GM21367 (cell line): ENCODE results near the gene MICAL2.

Experiments used
- ATAC-seq: cut with Tn5 transposase; IDR thresholded peaks from one replicate; pipeline ENCODE4 v1.9.1; 2021; ENCODE audit not compliant: unreplicated experiment

Gene MICAL2

DNA sequence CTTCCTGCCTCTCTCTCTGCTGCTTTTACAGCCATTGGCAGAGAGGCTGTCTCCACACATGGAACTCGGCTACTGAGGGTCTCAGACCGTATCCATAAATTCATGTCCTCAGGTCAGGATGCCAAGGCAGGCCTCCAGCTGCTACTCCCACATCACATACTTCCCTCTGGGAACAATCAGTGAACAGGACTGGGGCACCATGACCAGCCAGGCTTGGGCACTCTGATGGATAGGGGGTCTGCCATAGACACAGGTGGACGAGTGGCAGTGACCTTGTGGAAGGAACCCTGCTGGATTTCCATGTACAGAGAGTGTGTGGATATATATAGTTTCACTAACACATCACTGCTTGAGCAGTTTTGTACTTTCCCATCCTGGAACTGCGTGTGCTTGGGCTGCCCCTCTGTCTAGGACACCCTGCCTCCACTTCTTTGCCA is 169.3 kb downstream of the MICAL2 start:
- no peak for ATAC-seq

DNA sequence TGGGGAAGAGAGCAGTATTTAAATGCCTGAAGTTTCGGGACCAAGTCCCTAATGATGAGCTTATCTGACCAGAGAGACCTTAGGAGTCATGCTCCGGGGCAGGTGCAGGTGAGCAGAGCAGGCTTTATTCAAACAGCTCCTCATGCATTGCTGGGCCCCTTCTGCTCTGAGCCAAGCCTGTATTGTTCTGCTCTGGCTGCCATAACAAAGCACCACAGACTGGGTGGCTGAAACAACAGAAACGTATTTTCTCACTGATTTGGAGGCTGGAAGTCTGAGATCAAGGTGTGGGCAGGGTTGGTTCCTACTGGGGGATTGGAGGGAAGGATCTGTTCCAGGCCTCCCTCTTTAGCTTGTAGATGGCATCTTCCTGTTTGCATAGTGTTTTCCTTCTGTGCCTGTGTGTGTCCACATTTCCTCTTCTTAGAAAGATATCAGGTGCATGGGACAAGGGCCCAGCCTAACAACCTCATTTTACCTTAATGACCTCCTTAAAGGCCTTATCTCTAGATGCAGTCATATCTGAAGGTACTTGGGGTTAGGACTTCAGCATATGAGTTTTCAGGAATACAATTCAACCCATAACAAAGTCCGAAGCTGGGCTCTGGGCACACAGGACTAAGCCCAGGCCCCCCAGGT is 169.9 kb downstream of the MICAL2 start:
- ATAC-seq = no peak

DNA sequence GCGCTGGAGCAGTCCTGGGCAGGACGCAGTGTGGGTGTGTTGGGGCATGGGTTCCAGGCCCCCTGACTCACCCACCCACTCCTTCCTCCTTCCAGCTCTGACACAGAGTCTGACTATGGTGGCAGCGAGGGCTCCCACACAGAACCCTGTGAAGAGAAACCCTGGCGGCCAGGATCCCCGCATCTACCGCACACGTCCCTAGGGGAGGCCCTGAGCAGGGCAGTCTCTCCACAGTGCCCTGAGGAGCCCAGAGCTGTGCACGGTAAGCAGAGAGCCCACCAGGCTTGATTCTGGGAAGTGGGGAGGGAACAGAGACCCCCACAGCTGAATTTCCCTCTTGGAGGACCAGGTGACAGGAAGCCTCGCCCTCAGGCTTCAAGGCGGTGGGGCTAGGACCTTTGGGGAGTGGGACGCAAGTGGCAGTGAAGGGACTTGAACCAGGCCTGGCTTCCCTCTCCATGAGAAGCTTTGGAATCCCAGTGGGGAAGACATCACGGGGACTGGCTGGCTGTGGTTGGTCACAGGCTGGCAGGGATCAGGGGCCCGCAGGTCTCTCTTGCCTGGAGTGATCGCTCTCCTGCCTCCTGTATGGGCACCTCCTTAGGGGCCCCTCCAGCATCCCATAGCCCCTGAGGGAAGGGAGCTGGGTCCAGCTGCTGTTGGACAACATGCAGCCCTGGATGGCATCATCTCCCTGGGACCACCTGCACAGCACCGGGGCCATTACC is 170.6 kb downstream of the MICAL2 start:
- ATAC-seq = no peak

DNA sequence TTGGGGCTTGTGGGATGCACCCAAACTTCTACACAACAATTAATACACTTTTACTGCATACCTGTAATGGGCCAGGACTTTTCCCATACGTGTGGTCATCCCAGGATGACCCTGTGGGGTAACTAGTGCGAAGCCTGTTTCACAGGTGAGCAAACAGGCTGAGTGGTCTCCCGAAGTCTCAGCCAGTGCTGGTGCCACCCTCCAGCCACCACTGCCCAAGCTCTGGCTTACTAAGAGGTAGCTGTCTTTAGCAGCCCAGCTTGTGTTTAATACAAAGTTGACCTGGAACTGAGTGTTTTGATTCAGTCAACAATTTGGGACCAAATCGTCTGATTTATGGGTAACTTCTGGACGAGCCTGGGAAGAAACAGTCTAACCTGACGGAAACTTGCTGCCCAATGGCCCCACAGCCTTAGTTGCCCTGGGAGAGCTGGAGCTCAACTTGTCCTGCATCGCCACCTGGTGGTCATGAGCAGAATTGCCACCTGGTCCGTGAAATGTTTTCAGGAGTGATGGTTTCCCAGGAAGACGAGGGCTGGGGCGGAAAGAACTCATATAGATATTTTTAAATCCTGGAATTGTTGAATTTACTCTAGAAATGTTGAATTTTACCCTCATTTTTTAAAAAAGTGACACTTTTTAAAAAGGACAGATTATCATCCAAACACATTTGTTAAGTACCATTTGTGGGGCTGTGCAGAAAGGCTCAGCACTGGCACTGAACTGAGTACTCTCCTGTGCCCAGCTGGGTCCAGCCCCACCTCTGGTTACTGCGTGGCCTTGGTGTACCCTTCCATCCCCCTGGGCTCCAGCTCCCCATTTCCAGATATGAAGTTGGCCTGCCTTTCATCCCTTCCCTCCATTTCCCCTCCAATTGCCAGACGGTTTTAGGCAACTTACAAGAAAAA is 171.4 kb downstream of the MICAL2 start:
- ATAC-seq = no peak

DNA sequence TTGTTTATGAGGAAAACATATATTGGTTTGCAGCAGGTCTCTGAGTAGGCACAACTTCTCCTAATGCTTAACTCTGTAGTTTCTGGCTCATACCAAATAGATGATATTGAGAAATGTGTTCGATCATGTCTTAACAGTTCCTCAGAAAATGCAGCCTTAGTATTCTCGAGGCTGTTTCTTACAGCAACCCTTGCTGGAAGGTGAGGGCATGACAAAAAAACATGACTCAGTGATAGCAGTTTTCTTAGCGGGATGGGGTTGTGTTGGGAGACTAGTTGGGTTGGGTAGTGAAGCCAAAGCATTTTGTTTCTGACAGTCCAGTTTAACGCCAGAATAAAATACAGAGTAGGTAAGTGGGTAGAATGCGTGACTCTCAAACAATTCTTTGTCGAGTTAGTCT is 172.3 kb downstream of the MICAL2 start:
- ATAC-seq = no peak

DNA sequence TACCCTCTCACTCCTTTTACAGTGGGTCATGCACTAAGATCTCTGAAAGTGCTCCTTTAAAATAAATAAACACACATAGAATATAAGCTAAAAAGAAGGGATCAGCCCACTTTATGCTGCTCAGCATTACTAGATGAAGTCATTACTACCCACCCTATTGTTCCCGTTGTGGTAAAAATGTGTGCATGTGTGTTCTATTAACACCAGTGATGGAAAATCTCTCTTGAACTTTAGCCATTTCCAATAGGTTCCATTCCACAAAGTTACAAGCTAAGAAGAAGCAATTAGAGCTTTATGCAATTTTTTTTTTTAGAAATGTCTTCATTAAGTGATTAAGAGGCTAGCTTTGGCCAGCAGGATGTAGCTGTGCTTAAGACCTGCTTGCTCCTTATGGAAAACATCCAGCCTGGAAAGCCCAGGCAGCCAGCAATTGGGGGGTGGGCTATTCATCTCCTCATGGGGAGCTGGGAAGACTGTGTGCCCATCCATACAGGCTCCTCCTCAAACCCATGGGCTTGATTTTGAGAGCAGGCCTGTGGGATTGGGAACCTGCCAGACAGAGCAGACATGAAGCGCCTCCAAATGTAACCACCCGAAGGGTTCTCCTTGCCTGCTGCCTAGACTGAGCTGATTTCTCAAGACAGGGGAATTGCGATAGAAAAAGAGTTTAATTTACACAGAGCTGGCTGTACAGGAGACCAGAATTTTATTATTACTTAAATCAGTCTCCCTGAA is 174.1 kb downstream of the MICAL2 start:
- ATAC-seq = no peak

DNA sequence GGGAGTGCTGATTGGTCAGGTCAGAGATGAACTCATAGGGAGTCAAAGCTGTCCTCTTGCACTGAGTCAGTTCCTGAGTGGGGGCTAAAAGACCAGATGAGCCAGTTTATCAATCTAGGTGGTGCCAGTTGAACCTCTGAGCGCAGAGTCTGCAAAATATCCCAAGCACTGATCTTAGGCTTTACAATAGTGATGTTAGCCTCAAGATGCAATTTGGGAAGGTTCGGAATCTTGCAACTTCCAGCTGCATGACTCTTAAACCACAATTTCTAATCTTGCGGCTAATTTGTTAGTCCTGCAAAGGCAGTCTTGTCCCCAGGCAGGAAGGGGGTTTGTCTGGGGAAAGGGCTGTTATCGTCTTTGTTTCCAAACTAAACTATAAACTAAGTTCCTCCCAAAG is 174.7 kb downstream of the MICAL2 start:
- ATAC-seq = no peak

DNA sequence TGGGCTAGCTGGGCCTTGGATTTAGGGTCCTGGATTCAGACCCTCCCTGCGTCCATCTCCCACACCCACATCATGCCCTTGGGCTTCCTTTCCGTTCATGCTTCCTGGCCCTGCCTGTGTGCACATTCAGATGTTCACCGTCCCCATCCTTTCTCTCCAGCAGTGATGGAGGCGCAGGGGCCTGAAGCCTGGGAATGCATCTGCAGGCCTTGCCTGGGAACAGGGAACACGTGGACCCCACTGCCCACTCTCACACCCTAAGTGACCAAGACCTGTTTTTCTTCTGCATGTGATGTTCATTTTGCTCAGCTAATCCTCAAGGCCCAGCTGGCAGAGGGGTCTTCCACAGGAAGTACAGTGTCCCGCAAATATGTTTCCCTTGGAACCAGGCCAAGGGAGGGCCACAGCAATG is 175.4 kb downstream of the MICAL2 start:
- ATAC-seq = no peak

DNA sequence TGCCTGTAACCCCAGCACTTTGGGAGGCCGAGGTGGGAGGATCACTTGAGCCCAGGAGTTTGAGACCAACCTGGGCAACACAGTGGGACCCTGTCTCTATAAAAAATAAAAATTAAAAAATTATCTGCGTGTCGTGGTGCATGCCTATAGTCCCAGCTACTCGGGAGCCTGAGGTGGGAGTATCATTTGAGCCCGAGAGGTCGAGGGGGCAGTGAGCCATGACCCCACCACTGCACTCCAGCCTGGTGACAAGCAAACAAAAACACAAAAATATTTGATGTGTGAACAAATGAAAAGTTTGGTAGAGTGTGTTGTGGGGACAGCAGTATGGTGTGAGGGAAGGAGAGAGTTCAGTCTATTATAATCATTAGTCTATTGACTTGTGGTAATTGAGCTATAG is 176.2 kb downstream of the MICAL2 start:
- ATAC-seq = no peak

DNA sequence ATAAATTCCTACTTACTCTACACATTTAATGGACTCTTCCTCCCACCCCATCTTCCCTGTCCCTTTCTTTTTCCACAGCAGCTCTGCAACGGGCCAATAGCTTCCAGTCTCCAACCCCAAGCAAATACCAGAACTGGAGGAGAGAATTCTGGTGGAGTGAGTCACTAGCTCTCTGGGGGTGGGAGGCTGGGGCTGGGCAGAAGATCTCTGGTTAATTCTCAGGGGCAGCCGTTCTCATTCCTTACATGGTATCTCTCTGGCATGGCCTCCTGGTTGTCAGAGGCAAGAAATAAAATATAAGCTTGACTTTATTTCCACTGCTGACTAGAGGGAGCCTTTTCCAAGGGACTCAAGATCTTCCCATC is 176.6 kb downstream of the MICAL2 start:
- no peak for ATAC-seq

DNA sequence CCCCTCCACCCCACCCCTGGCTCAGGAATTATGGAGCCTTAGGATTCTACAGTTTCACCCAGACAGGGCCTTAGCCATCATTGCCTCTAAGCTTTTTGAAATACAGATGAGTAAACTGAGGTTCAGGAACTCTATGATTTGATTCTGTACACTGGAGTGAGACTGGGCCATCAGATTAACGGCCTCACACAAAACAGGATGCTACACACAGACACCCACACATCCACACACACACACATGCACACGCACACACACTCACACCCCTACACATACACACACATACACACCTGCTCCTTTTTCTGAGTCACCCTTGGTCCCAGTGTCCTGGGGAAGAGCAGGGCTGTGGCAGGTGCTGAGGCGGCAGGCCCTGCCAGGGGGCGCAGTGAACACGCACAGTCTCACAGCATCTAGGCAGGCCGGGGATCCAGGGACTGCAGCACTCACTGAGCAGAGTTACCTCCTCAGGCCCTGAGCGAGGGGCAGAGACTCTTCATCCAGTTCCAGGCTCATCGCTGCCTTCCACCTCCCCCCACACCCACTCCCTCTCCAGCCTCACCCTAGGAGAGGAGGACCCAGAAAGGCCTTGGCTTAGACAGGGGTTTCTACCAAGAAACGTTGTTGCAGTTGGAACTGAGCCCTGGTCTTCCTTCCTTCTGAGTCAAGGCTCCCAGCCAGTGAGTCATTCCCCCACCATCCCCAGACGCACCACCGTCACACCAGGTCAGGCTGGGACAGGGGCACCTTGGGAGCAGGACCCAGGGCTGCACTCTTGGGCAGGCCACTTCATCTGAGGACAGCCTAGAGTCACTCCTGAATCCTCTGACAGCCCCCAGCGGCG is 177.2 kb downstream of the MICAL2 start:
- no peak for ATAC-seq

DNA sequence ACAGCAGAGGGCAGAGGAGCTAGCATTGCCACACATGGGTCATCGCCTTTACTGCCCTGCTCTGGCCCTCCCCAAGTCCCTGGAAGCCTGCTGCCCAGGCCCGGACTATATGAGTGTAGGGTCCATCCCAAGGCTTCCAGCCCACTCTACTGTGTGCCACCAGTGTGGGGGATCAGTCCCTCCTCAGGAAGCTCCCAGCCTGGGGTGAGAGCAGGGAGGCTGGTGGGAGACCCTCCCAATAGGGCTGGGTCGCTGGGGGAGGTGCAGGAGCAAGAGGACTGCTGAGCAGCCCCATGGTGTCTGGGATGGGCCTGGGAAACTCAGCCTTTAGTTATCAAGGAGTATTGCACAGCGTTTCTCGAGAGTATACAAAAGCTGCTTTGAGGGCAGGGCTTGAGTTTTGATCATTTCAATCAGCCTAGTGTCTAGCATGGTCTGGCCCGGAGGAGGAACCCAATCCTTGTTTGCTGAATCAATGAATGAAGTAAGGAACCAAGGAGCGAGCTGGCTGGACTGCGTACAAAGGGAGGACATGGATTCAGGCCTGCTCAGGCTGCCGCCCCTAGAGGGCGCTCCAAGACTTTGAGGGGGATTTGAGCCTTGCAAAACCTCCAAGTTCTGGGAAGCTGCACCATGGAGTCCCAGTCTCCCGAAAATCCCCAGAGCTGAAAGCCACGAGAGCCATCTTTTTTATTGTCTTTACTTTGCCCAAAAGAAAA is 178.0 kb downstream of the MICAL2 start:
- no peak for ATAC-seq

DNA sequence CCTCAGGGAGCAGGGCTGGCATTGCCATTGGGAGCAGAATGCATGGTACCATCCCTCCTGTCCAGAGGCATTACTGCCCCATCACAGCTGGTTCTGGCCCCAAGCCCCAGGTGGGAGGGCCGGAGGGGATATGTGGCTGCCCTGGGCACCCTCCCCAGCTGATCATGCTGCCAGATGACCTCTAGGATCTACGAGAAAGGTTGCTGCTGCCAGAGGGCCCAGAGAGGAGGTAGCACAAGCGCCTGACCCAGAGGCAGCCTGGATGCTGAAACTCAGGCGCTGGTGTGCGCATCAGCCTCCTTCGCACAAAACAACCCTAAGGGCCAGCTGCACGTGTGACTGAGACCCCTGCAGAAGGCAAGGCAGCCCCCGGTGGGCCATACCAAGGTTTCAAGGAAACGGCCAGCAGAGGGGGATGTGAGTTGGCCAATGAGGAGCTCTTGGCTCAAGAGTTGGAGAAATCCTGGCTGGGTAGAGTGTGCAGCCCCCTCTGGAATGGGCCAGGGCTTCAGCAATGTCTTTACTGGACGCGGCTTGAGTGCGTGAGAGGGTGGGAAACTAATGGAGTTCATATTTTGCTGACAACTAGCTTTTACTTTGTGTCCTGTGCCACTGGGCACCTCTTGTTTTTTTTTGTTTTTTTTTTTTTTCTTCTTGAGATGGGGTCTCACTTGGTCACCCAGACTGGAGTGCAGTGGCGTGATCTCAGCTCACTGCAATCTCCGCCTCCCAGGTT is 178.7 kb downstream of the MICAL2 start:
- ATAC-seq = no peak

DNA sequence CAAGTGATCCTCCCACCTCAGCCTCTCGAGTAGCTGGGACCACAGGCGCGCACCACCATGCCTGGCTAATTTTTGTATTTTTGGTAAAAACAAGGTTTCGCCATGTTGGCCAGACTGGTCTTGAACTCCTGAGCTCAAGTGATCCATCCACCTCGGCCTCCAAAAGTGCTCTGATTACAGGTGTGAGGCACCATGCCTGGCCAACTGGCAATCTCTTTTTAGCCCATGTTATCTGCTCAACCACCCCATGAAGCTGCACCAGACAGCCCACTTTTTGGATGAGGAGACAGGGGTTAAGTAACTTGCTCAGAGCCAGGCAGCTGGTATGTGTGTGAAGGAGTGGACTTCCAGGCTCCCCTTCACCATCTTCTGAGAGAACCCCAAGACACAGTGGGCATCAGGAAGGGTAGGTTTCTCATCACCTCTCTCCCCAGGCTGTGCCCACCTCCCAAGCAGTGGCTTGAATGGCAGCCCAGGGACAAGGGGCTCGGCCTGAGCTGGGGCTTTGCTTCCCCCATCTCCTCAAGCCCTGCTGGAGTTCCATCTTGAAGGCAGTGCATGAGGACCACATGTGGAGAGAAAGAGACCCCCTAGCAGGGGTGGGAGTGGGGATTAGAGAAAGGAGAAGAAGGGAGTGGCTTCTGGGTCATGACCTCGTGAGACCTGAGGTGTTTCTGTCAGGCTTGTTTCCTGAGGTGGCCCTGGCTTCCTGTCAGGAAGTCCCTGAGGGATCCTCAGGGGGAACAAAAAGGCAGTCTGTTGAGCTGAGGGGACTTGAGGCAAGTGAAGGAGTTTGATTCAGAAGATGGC is 179.5 kb downstream of the MICAL2 start:
- ATAC-seq = no peak

DNA sequence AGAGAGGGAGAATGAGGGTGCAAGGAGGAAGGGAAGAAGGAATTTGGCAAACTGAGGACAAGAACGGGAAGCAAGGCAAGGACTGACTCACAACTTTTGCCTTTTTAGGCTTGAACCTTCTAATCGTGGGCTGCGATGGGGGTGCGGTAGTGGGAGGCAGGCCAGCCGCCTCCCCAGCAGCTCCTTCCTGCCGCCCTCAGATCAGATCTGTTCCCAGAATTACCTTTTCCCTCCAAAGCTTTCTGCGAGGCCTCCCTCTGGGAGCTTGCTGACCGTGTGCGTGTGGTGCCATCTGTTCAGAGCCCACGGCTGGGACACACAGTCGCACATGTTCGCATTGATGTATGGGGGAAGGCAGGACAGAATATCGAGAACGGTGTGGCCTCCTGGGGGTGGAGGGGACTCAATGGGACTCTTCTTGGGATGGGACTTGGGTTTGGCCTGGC is 180.1 kb downstream of the MICAL2 start:
- ATAC-seq = no peak

DNA sequence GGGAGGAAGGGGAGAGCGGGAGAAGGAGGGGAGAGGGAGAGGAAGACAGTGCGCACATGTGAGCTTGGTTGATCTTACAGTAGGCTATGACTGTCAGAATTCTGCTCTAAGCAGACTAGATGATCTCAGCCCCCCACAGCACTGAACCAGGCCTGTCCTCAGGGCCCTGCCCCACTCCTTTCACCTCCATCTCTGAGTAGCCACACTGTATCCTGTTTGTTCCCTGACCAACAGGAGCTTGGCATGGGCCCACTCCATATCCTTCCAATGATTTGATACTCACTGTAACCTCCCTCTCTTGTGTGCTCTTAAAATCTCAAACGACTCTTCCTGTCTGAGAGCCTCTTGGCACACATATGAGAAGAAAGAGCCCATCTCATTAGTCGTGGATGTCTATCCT is 180.9 kb downstream of the MICAL2 start:
- ATAC-seq = no peak

DNA sequence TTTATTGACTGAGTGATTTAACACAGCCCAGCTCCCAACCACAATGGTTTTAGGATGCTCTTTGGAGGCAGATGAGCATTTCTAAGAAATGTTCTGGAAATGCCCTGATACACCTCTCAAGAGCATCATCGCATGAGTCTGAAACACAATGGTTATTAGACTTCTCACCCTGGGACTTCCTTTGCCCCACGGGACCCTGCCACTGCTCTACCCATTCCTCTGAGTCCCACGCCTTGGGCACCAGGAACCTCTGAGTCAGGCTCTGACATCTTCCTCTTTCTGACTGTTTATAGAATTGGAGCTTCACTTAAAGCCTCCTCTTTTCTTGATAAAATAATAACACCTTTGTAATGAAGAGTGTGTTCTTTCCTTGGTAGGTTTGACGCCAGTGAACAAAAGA is 181.4 kb downstream of the MICAL2 start:
- ATAC-seq = no peak

DNA sequence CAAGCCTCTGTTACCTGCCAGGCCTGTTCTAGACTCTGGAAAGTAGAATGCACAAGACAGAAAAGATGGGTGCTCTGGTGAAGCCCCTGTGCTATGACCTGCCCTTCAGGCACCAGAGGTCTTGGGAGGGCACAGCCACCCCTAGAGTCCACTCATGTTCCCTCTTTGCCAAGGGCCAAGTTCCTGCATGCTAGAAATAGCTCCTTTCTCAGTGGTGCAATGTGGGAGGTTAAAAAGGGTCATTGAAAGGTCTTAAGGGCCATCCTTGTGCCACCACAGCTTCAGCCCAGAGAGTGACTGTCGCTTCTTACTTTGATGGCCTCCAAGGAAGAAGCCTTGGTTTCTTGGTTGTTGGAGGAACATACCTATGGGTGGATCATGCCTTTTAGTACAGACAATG is 182.4 kb downstream of the MICAL2 start:
- ATAC-seq = no peak
